GM12878 (cell line): ENCODE data around the gene MXI1. TPM values are rescaled to one million over a fixed set of nuclear protein-coding genes. Genes with fewer than 3 reads are reported as not detected.

Experiments
- ASH2L ChIP-seq: fragments of 300-600, 200-600 bp; sonication (generic); IDR thresholded peaks from 2 replicates; pipeline ENCODE4 v1.6.1; 2017; ENCODE audit warnings: low read depth, mild to moderate bottlenecking, borderline replicate concordance
- CBFB ChIP-seq: IDR thresholded peaks from 2 replicates; pipeline ENCODE4 v1.6.1; 2016; ENCODE audit warnings: antibody characterized with exemption, low read depth
- EGR1 ChIP-seq, 2 experiments: IDR thresholded peaks; 1 replicate in 1 of 2; 2 replicates in 1 of 2; pipeline ENCODE4 v1.6.1; 2011 to 2012; ENCODE audit warnings: low read depth in 2 of 2, low read length in 2 of 2, borderline replicate concordance in 1 of 2, mild to moderate bottlenecking in 1 of 2, moderate library complexity in 1 of 2
- ELK1 ChIP-seq: IDR thresholded peaks from 2 replicates; pipeline ENCODE4 v1.6.1; 2012; ENCODE audit warnings: low read depth, low read length, improper control_type of control experiment
- EP300 ChIP-seq, 2 experiments: fragments of 150-350 bp in 1 of 2; IDR thresholded peaks; 2 replicates each; pipeline ENCODE4 v1.6.1; 2011 to 2012; ENCODE audit warnings: low read depth in 2 of 2, low read length in 2 of 2, borderline replicate concordance in 1 of 2, improper control_type of control experiment in 1 of 2, inconsistent platforms in 1 of 2; ENCODE audit not compliant: control insufficient read depth in 1 of 2
- GATAD2B ChIP-seq: fragments of 450-650 bp; conservative IDR thresholded peaks from 2 replicates; pipeline ENCODE4 v1.6.1; 2017; ENCODE audit warnings: low read depth, mild to moderate bottlenecking, moderate library complexity
- HDAC6 ChIP-seq: fragments of 200-600 bp; sonication (generic); IDR thresholded peaks from one replicate; pipeline ENCODE4 v1.8.0; 2017; ENCODE audit warnings: antibody characterized with exemption; ENCODE audit not compliant: unreplicated experiment
- HDGF ChIP-seq: fragments of 450-650 bp; IDR thresholded peaks from 2 replicates; pipeline ENCODE4 v1.6.1; 2016; ENCODE audit warnings: antibody characterized with exemption
- LARP7 ChIP-seq: fragments of 450-650 bp; IDR thresholded peaks from 2 replicates; pipeline ENCODE4 v1.6.1; 2017; ENCODE audit warnings: mild to moderate bottlenecking
- MEF2A ChIP-seq: IDR thresholded peaks from 2 replicates; pipeline ENCODE4 v1.6.1; 2011; ENCODE audit warnings: low read depth, mild to moderate bottlenecking, low read length, moderate library complexity; ENCODE audit not compliant: insufficient read depth
- MTA3 ChIP-seq: IDR thresholded peaks from 2 replicates; pipeline ENCODE4 v1.6.1; 2012; ENCODE audit warnings: low read length, inconsistent platforms, borderline replicate concordance
- MYC ChIP-seq: IDR thresholded peaks from 2 replicates; pipeline ENCODE4 v1.6.1; 2011; ENCODE audit warnings: mild to moderate bottlenecking, low read length, moderate library complexity, inconsistent platforms; ENCODE audit not compliant: insufficient read depth, insufficient replicate concordance, insufficient read length, severe bottlenecking
- NR2C2 ChIP-seq: IDR thresholded peaks from 2 replicates; pipeline ENCODE4 v1.6.1; 2011; ENCODE audit warnings: borderline replicate concordance, low read depth; ENCODE audit not compliant: control insufficient read depth, insufficient read length
- NRF1 ChIP-seq: conservative IDR thresholded peaks from 2 replicates; pipeline ENCODE4 v1.6.1; 2011; ENCODE audit warnings: mild to moderate bottlenecking, low read depth, low read length, improper control_type of control experiment
- PAX5 ChIP-seq: IDR thresholded peaks from 2 replicates; pipeline ENCODE4 v1.6.1; 2011; ENCODE audit warnings: low read depth, low read length, borderline replicate concordance
- RAD51 ChIP-seq: fragments of 450-650 bp; IDR thresholded peaks from 2 replicates; pipeline ENCODE4 v1.6.1; 2016; ENCODE audit warnings: moderate library complexity, mild to moderate bottlenecking, inconsistent platforms
- REST ChIP-seq: IDR thresholded peaks from 2 replicates; pipeline ENCODE4 v1.6.1; 2012; ENCODE audit warnings: mild to moderate bottlenecking, low read depth, low read length
- RFX5 ChIP-seq: IDR thresholded peaks from 2 replicates; pipeline ENCODE4 v1.6.1; 2011; ENCODE audit warnings: low read depth, low read length, improper control_type of control experiment
- SIN3A ChIP-seq: IDR thresholded peaks from 2 replicates; pipeline ENCODE4 v1.6.1; 2012; ENCODE audit warnings: low read depth, low read length, improper control_type of control experiment
- SKIL ChIP-seq: fragments of 450-650 bp; IDR thresholded peaks from 2 replicates; pipeline ENCODE4 v1.6.1; 2017; ENCODE audit warnings: mild to moderate bottlenecking, low read depth, inconsistent platforms; ENCODE audit not compliant: poor library complexity, severe bottlenecking
- SP1 ChIP-seq: IDR thresholded peaks from one replicate; pipeline ENCODE4 v1.6.1; 2011; ENCODE audit warnings: low read depth, low read length
- SREBF2 ChIP-seq: IDR thresholded peaks from 2 replicates; pipeline ENCODE4 v1.6.1; 2012; ENCODE audit warnings: mild to moderate bottlenecking, low read length
- TAF1 ChIP-seq: IDR thresholded peaks from 2 replicates; pipeline ENCODE4 v1.6.1; 2011; ENCODE audit warnings: mild to moderate bottlenecking, low read depth, low read length, borderline replicate concordance
- ZNF217 ChIP-seq: fragments of 450-650 bp; IDR thresholded peaks from 2 replicates; pipeline ENCODE4 v1.6.1; 2017; ENCODE audit warnings: antibody characterized with exemption, mild to moderate bottlenecking
- ZNF24 ChIP-seq: fragments of 450-650 bp; IDR thresholded peaks from 2 replicates; pipeline ENCODE4 v1.6.1; 2017; ENCODE audit warnings: antibody characterized with exemption, mild to moderate bottlenecking
- polyA plus RNA-seq, 11 experiments: library from polyadenylated mRNA; depleted of rRNA in 4 of 11; unstranded in 6 of 11; stranded (reverse) in 5 of 11; fragments of >200 nt; fragmentation: Nextera tagmentation in 4 of 11; fragmentation: Illumina TruSeq in 1 of 11; extraction: Ambion mirVana in 4 of 11; extraction: Trizol in 1 of 11; gene quantifications; 1 replicate in 1 of 11; 2 replicates in 10 of 11; pipeline versions ENCODE4 v1.2.1 to v1.2.3, GENCODE V29; 2011 to 2016; ENCODE audit warnings: inconsistent platforms in 2 of 11, missing spikeins in 2 of 11, low read depth in 1 of 11
- total RNA-seq, 4 experiments: library from RNA; depleted of rRNA in 3 of 4; stranded (reverse); fragments of >200 nt in 3 of 4; fragmentation: Illumina TruSeq in 1 of 4; extraction: Trizol in 1 of 4; gene quantifications; 2 replicates each; pipeline versions ENCODE4 v1.2.1 to v1.2.3, GENCODE V29; 2013 to 2021

The MXI1 gene
- total and polyA plus RNA-seq, 10 of the 15 experiments (the other 5 are each of a cell fraction or from before 2014, with no cell fraction given) = 0.23 to 8.0 (median 0.41) TPM

GRCh38 chr10:110210674-110211464 lies 3.5 kb downstream of the MXI1 start (continued):
- TF ChIP-seq REST (no peak), ELK1 (no peak), NRF1 (no peak), ZNF24 (no peak), ZNF217 (no peak), TAF1 (no peak), MTA3 (no peak), ASH2L (no peak), SIN3A (no peak; the same call in 1 of the 2 replicates), MEF2A (no peak), SKIL (no peak), EP300 (IDR thresholded peaks at IDR 0.05; ENCODE audit: borderline replicate concordance in 1 of 2, control insufficient read depth in 1 of 2, low read depth in 2 of 2, low read length in 2 of 2) (peak in 1 of 2 experiments; percentile 46; a peak in 1 of 4 replicates), RFX5 (peak; percentile 100), SREBF2 (no peak), HDGF (no peak; the same call in 1 of the 2 replicates), EGR1 (IDR thresholded peaks at IDR 0.05; ENCODE audit: borderline replicate concordance in 1 of 2, low read depth in 2 of 2, low read length in 2 of 2) (no peak), GATAD2B (0 out of 2 replicates have a peak, but pooled peaks have one; percentile 5), NR2C2 (no peak), CBFB (no peak), MYC (no peak), PAX5 (peak; percentile 41; the same call in 1 of the 2 replicates), RAD51 (peak; percentile 66), LARP7 (no peak), HDAC6 (no peak), SP1 (peak; percentile 83)
